GM18511 (cell line): ENCODE measurements around the gene GAB2.
"Not testable (repeated sequence)": the region's sequence is repeated elsewhere in the genome, so short reads cannot be mapped to it uniquely, and the experiment has no call there.

Source experiments
- ATAC-seq: cut with Tn5 transposase; IDR thresholded peaks from one replicate; pipeline ENCODE4 v1.9.1; 2021; ENCODE audit warnings: mild to moderate bottlenecking, moderate library complexity; ENCODE audit not compliant: unreplicated experiment

Gene GAB2

GRCh38 chr11:78193806-78194205, 223.8 kb downstream of the GAB2 start:
- ATAC-seq, result no peak

GRCh38 chr11:78192911-78193351, 224.7 kb downstream of the GAB2 start:
- no peak for ATAC-seq

- no peak for ATAC-seq
Observed at GRCh38 chr11:78192223-78192719, 225.3 kb downstream of the GAB2 start.

GRCh38 chr11:78190871-78191538, 226.6 kb downstream of the GAB2 start:
- ATAC-seq, result no peak

- no peak for ATAC-seq
Observed at GRCh38 chr11:78190374-78190773, 227.2 kb downstream of the GAB2 start.

GRCh38 chr11:78189851-78190250, 227.8 kb downstream of the GAB2 start:
- no peak for ATAC-seq

GRCh38 chr11:78189174-78189724, 228.4 kb downstream of the GAB2 start:
- no peak for ATAC-seq

- peak; percentile 95 for ATAC-seq
Observed at GRCh38 chr11:78188286-78189173, 229.1 kb downstream of the GAB2 start, which contains the start of the genes KCTD21 and USP35. Gene KCTD21, minus strand, starts transcription at chr11:78188626. Its CDS starts 14,072 bp downstream, at chr11:78174554. Gene USP35, plus strand, starts transcription at chr11:78188919. Its CDS starts 7,327 bp downstream, at chr11:78196246.

- peak; percentile 29 for ATAC-seq
Observed at GRCh38 chr11:78187366-78188285, 230.0 kb downstream of the GAB2 start.

- no peak for ATAC-seq
Observed at GRCh38 chr11:78181185-78181584, 236.4 kb downstream of the GAB2 start.

- no peak for ATAC-seq
Observed at GRCh38 chr11:78180751-78181150, 236.9 kb downstream of the GAB2 start.

- no peak for ATAC-seq
Observed at GRCh38 chr11:78179459-78180071, 238.1 kb downstream of the GAB2 start.

GRCh38 chr11:78177216-78177615, 240.4 kb downstream of the GAB2 start:
- no peak for ATAC-seq

- ATAC-seq, result no peak
Observed at GRCh38 chr11:78176605-78177141, 240.9 kb downstream of the GAB2 start.

GRCh38 chr11:78175862-78176261, 241.8 kb downstream of the GAB2 start:
- not testable (repeated sequence) for ATAC-seq

GRCh38 chr11:78171951-78172350, 245.7 kb downstream of the GAB2 start:
- ATAC-seq, result no peak

GRCh38 chr11:78170874-78171549, 246.6 kb downstream of the GAB2 start:
- no peak for ATAC-seq

- ATAC-seq, result no peak
Observed at GRCh38 chr11:78170413-78170812, 247.2 kb downstream of the GAB2 start.
